HG03354 (cell line): ENCODE results near the gene REPS2.
A peak's percentile ranks its signal among the peaks of the same experiment; 100 is the strongest.
"Not testable (repeated sequence)": the region's sequence is repeated elsewhere in the genome, so short reads cannot be mapped to it uniquely, and the experiment has no call there.

Experiments used
- ATAC-seq: cut with Tn5 transposase; IDR thresholded peaks from one replicate; pipeline ENCODE4 v1.9.1; 2021; ENCODE audit warnings: mild to moderate bottlenecking; ENCODE audit not compliant: unreplicated experiment, poor library complexity, severe bottlenecking

Gene REPS2

GRCh38 chrX:16958356-16958755, 11.9 kb downstream of the REPS2 start:
- no peak for ATAC-seq

DNA sequence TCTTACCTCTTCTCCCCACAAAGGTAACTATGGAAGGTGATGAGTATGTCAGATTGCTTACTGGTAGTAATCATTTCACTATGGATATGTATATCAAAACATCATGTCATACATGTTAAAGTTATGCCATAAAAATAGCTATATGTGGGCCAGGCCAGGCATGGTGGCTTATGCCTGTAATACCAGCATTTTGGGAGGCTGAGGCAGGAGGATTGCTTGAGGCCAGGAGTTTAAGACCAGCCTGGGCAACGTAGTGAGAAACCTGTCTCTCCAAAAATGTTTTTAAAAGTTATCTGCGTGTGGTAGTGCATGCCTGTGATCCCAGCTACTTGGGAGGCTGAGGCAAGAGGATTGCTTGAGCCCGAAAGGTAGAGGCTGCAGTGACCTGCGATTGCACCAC, 16.2 kb downstream of the REPS2 start:
- not testable (repeated sequence) for ATAC-seq

DNA sequence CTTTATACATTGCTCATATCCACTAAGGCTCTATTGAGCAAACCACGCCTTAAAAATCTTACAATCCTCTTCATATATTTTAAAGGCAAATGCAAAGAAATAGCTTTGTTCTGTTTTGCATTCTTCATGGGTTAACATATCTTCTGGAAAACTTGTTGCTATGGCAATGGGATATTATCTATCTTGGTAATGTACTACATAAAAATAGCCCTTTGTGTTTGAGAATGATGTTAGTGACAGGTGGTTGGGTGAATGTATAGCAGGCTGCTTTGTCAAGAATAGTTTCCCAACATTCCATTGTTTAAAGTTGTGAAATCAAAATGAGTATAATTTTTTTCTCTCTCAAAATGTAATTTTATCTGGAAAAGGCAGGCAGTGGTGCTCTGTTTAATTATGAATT, 16.8 kb downstream of the REPS2 start:
- ATAC-seq: no peak

DNA sequence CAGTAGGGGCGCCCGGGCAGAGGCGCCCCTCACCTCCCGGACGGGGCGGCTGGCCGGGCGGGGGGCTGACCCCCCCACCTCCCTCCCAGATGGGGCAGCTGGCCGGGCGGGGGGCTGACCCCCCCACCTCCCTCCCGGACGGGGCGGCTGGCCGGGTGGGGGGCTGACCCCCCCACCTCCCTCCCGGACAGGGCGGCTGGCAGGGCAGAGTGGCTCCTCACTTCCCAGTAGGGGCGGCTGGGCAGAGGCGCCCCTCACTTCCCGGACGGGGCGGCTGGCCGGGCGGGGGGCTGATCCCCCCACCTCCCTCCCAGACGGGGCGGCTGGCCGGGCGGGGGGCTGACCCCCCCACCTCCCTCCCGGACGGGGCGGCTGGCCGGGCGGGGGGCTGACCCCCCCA, 18.5 kb downstream of the REPS2 start:
- not testable (repeated sequence) for ATAC-seq

GRCh38 chrX:16966752-16967448, 20.4 kb downstream of the REPS2 start:
- no peak for ATAC-seq

DNA sequence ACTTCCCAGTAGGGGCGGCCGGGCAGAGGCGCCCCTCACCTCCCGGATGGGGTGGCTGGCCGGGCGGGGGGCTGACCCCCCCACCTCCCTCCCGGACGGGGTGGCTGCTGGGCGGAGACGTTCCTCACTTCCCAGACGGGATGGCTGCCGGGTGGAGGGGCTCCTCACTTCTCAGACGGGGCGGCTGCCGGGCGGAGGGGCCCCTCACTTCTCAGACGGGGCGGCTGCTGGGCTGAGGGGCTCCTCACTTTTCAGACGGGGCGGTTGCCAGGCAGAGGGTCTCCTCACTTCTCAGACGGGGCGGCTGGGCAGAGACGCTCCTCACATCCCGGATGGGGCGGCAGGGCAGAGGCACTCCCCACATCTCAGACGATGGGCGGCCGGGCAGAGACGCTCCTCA, 22.3 kb downstream of the REPS2 start:
- ATAC-seq: not testable (repeated sequence)

- ATAC-seq: peak; percentile 46
Measured at GRCh38 chrX:16970977-16971376, 24.5 kb downstream of the REPS2 start.

DNA sequence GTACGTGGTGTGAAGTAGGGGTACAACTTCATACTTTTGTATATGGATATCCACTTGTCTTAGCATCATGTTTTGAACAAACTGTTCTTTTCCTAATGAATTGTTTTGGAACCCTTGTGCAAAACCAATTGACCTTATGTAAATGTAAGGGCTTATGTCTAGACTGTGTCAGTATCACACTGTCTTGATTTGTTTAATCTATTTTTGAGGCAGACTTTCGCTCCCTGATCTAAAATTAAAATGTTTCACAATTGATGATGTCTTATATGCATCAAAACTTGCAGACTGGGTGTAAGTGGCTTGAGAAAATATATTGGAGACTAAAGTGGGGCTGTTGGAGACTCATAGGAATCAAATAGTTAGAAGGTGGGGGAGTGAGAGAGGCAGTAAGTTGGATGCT, 25.2 kb downstream of the REPS2 start:
- ATAC-seq: no peak

- ATAC-seq: peak; percentile 66
Measured at GRCh38 chrX:16975233-16975632, 28.8 kb downstream of the REPS2 start.

GRCh38 chrX:16977771-16978170, 31.3 kb downstream of the REPS2 start:
- no peak for ATAC-seq

DNA sequence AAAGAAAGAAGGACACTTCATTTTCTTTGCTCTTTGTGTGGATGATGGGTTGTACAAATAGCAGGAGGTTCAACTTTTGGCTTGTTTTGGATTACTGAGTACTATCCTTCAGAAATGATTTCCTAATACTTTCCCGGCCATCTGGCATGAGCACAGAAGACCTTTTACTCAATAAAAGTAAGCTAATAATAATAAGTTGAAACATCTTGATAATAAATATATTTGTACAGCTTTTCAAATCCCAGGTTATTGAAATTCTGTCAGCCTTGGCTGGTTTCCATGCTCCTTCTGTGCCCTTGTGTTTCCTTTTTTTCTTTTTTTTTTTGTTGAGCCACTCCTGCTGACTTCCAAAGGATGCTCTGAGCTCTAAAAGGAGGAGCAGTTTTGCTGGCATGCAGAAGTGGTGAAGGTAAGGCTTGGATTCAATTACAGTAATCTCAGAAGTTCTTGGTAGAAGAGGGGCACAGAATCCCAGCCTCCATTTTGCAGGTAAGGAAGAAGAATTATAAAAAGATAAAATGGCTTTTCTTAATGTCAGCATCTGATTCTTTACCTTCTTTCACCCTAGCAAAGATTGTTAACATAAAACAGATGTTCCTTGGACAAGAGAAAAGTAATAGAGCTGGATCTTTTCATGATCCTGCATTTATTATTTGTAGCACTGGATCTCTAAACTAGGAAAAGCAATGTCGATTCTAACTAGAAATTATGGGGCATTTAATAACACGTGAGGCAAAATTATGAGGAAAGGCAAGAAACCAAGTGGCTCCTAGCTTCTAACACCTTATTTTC, 31.9 kb downstream of the REPS2 start:
- no peak for ATAC-seq

DNA sequence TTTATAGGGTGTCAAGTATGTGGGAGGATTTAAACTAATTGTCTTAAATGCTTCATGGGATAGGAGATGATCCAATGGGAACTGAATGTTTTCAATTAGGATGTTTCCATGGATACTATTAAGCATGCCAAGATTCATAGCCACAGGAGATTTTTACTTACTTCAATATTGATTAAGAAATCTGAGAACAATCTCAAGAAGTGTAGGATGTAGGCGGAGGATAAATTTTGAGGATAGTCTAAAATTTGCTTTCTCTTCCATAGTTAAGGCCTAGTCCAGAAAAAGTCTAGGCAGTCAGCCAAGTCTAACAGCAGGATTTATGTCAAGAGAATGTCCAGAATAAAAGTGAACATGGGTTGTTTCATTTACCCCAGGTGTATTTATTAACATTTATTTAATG, 32.8 kb downstream of the REPS2 start:
- no peak for ATAC-seq

DNA sequence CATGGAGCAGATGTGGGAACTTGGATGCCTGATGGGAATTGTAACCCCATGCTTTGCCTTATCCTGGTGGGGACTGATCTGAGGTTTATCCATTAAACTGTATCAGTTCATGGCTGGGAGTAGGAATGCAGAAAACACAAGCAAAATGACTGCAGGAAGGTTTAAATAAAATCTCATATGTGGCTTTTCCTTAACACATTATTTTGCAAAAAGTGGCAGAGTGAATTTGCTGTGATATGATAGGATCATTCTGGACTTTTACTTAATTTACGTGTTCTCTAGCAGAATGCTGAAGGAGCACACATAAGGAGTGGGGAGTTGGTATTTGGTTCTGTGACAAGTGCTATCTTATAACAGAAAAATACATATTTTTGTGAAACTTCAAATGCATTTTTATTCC, 34.8 kb downstream of the REPS2 start:
- ATAC-seq: no peak

GRCh38 chrX:16981980-16982379, 35.5 kb downstream of the REPS2 start:
- no peak for ATAC-seq

DNA sequence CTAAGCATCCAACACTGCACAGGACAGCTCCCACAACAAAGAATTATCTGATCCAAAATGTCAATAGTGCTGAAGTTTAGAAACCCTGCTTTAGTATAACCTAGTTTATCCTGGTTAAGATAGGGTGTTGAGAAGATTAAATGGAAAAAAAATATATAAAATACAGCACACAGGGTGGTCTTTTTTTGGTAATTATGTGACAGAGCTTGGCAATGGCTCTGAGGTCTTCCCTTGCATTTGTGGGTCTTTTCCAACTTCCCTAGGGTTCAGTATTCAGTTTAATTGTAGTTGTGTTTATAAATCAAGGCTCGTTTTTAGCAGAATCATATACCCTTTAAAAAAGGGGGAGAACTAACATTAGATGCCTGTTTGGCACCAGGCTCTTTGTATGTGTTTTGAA, 36.6 kb downstream of the REPS2 start:
- no peak for ATAC-seq

- no peak for ATAC-seq
Measured at GRCh38 chrX:16985286-16985685, 38.8 kb downstream of the REPS2 start.

- no peak for ATAC-seq
Measured at GRCh38 chrX:16986169-16986568, 39.7 kb downstream of the REPS2 start.

DNA sequence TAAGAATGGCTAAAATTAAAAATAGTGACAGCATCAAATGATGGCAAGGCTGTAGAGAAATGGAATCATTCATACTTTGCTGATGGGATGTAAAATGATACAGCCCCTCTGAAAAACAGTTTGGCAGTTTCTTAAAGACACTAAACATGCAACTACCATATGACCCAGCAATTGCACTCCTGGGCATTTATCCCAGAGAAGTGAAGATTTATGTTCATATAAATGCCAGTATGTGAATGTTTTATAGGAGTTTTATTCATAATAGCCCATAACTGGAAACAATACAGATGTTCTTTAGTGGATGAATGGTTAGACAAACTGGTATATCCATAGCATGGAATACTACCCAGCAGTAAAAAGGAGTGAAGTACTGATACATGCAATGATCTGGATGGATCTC, 43.3 kb downstream of the REPS2 start:
- no peak for ATAC-seq

GRCh38 chrX:16990839-16991238, 44.4 kb downstream of the REPS2 start:
- no peak for ATAC-seq

DNA sequence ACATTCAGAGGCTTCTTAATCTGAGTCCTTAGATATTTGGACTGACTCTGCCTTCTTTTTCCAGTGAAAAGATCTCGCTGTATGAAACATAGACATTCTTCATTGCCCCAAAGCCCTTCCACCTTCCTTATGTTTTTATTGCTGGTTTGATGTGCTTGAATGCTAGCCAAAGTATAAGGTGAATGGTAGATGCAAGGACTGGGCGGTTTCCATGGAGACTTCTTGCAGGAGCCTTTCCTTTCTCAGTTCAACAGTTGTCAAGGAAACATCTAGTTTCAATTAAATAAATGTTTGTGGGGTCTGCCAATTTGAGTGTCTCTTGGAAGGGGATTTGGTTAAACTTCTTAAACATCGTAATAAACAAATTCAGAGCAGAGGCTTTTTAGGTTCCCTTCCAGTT, 46.0 kb downstream of the REPS2 start:
- no peak for ATAC-seq

GRCh38 chrX:16992951-16993350, 46.5 kb downstream of the REPS2 start:
- ATAC-seq: no peak
